GM21515 (cell line): Measurements from ENCODE around the gene GSX1.
A peak's percentile ranks its signal among the peaks of the same experiment; 100 is the strongest.
"Not testable (repeated sequence)": the region's sequence is repeated elsewhere in the genome, so short reads cannot be mapped to it uniquely, and the experiment has no call there.

Experiments used
- ATAC-seq: cut with Tn5 transposase; IDR thresholded peaks from one replicate; pipeline ENCODE4 v1.9.1; 2021; ENCODE audit not compliant: unreplicated experiment

GSX1 gene

GRCh38 chr13:27792393-27793218, at the start of gene GSX1:
TSS of gene GSX1 (plus strand) at chr13:27792483. CDS start at chr13:27792691, 208 bp downstream.
- no peak for ATAC-seq

GRCh38 chr13:27744801-27745200, 47.5 kb upstream of the GSX1 start:
- ATAC-seq, result no peak

GRCh38 chr13:27745301-27745700, 47.0 kb upstream of the GSX1 start:
- no peak for ATAC-seq

- not testable (repeated sequence) for ATAC-seq
Measured at GRCh38 chr13:27748143-27748542, 44.1 kb upstream of the GSX1 start.

GRCh38 chr13:27751953-27752532, 40.2 kb upstream of the GSX1 start:
- ATAC-seq, result no peak

- ATAC-seq, result no peak
Measured at GRCh38 chr13:27765650-27766049, 26.6 kb upstream of the GSX1 start.

GRCh38 chr13:27770809-27771208, 21.5 kb upstream of the GSX1 start:
- no peak for ATAC-seq

- ATAC-seq, result no peak
Measured at GRCh38 chr13:27772651-27773425, 19.4 kb upstream of the GSX1 start.

- ATAC-seq, result peak; percentile 57
Measured at GRCh38 chr13:27774169-27774568, 18.1 kb upstream of the GSX1 start.

- peak; percentile 20 for ATAC-seq
Measured at GRCh38 chr13:27774651-27775050, 17.6 kb upstream of the GSX1 start.

GRCh38 chr13:27775943-27776342, 16.3 kb upstream of the GSX1 start:
- ATAC-seq, result no peak

- ATAC-seq, result no peak
Measured at GRCh38 chr13:27782151-27782550, 10.1 kb upstream of the GSX1 start.

GRCh38 chr13:27783111-27783510, 9.2 kb upstream of the GSX1 start:
- ATAC-seq, result no peak

- no peak for ATAC-seq
Measured at GRCh38 chr13:27788271-27788670, 4.0 kb upstream of the GSX1 start.

GRCh38 chr13:27789153-27789494, 3.2 kb upstream of the GSX1 start:
- ATAC-seq, result no peak

GRCh38 chr13:27789495-27790303, 2.6 kb upstream of the GSX1 start:
- ATAC-seq, result no peak

- ATAC-seq, result no peak
Measured at GRCh38 chr13:27790523-27790922, 1.8 kb upstream of the GSX1 start.

- ATAC-seq, result no peak
Measured at GRCh38 chr13:27791146-27791900, 960 bp upstream of the GSX1 start.

GRCh38 chr13:27791901-27792392, 336 bp upstream of the GSX1 start:
- ATAC-seq, result no peak
